ENCODE results near the gene CSNK2B. TPM values are rescaled to one million over a fixed set of nuclear protein-coding genes. Genes with fewer than 3 reads are reported as not detected.

The CSNK2B gene
- total and polyA plus RNA-seq, 9 of the 15 experiments (the other 6 are each of a cell fraction or from before 2014, with no cell fraction given): 120 to 1,126 (median 529) TPM

- TF ChIP-seq TSHZ1 (CRISPR knock-in tag; IDR thresholded peaks at IDR 0.05) (0 out of 2 replicates have a peak, but pooled peaks have one; percentile 20), MEF2A (IDR thresholded peaks at IDR 0.05; ENCODE audit: control insufficient read depth, low read depth, low read length) (0 out of 2 replicates have a peak, but pooled peaks have one; percentile 16), ILK (tag; IDR thresholded peaks at IDR 0.05; ENCODE audit: borderline replicate concordance, low read depth) (no peak), ZNF75A (CRISPR knock-in tag; IDR thresholded peaks at IDR 0.05) (peak; percentile 72), NELFE (IDR thresholded peaks at IDR 0.05; ENCODE audit: insufficient read depth, insufficient read length) (no peak), SMARCA5 (IDR thresholded peaks at IDR 0.05) (0 out of 2 replicates have a peak, but pooled peaks have one; percentile 16), ZNF282 (CRISPR knock-in tag; IDR thresholded peaks at IDR 0.05) (no peak), NCOA4 (IDR thresholded peaks at IDR 0.05; ENCODE audit: partially characterized antibody) (peak; percentile 47), ZNF407 (IDR thresholded peaks at IDR 0.05; ENCODE audit: low read depth) (peak; percentile 100), EWSR1 (IDR thresholded peaks at IDR 0.05; ENCODE audit: borderline replicate concordance, low read depth, partially characterized antibody) (no peak), SMAD1 (IDR thresholded peaks at IDR 0.05; ENCODE audit: low read depth, low read length, partially characterized antibody) (no peak), NFATC3 (IDR thresholded peaks at IDR 0.05) (peak; percentile 61; the same call in 1 of the 2 replicates)
Observed at GRCh38 chr6:31702819-31703716, 37.2 kb downstream of the CSNK2B start, which contains the start of gene ABHD16A (continued).
